B cell (primary cell): ENCODE measurements around the gene IRX4. TPM values are rescaled to one million over a fixed set of nuclear protein-coding genes. Genes with fewer than 3 reads are reported as not detected.

Experiments
- ATAC-seq: fragments of 200-7000 bp; cut with Tn5 transposase; one replicate; pipeline ENCODE4 v1.10.0; 2021; ENCODE audit warnings: low read depth, mild to moderate bottlenecking, moderate number of reproducible peaks, moderate library complexity
- CTCF ChIA-PET: fragments of 350-600 bp; sonication (Branson Sonifier 250); formaldehyde crosslinking; loops from one replicate; lab custom pipeline; 2021; ENCODE audit warnings: antibody characterized with exemption, inconsistent platforms; lab: Charles Lee
- POLR2A ChIA-PET: fragments of 350-600 bp; sonication (Branson Sonifier 250); formaldehyde crosslinking; loops from one replicate; lab custom pipeline; 2021; ENCODE audit warnings: antibody characterized with exemption; lab: Charles Lee
- DNase-seq: peaks from one replicate; pipeline ENCODE4 v3.0.0; 2013
- H2AFZ ChIP-seq: 2 replicates; pipeline ENCODE4 v1.6.1; 2012; ENCODE audit warnings: mild to moderate bottlenecking, low read depth, low read length; ENCODE audit not compliant: insufficient read depth, poor library complexity, severe bottlenecking
- H3K27ac ChIP-seq, 2 donors: 1 replicate in 1 of 2; 2 replicates in 1 of 2; pipeline ENCODE4 v1.5.1; 2012 to 2013; ENCODE audit warnings: low read length in 2 of 2, mild to moderate bottlenecking in 2 of 2, moderate library complexity in 1 of 2
- H3K27me3 ChIP-seq, 4 experiments: fragments of 200-600 bp in 1 of 4; sonication (generic) in 1 of 4; replicated peaks in 1 of 4; 1 replicate in 2 of 4; 2 replicates in 2 of 4; pipeline versions ENCODE4 v1.6.1 to v1.7.0; 2013 to 2016; ENCODE audit warnings: low read length in 3 of 4, mild to moderate bottlenecking in 2 of 4, mixed read lengths in 1 of 4, moderate library complexity in 1 of 4; ENCODE audit not compliant: insufficient read depth in 4 of 4, control insufficient read depth in 3 of 4; ENCODE audit errors: control extremely low read depth in 1 of 4
- H3K36me3 ChIP-seq, 2 experiments: replicated peaks in 1 of 2; 1 replicate in 1 of 2; 2 replicates in 1 of 2; pipeline versions ENCODE4 v1.6.1 to v1.7.1; 2013; ENCODE audit warnings: low read length in 1 of 2; ENCODE audit not compliant: insufficient read depth in 2 of 2, control insufficient read depth in 1 of 2; ENCODE audit errors: control extremely low read depth in 1 of 2, extremely low read depth in 1 of 2
- H3K4me1 ChIP-seq, 2 donors: fragments of 200-600 bp in 1 of 2; sonication (generic) in 1 of 2; 1 replicate in 1 of 2; 2 replicates in 1 of 2; pipeline versions ENCODE4 v1.5.1 to v1.6.1; 2013 to 2017; ENCODE audit warnings: low read length in 2 of 2; ENCODE audit not compliant: control insufficient read depth in 2 of 2, insufficient read depth in 2 of 2
- H3K4me2 ChIP-seq: replicated peaks from 2 replicates; pipeline ENCODE3; 2012; ENCODE audit warnings: mild to moderate bottlenecking, low read depth, low read length; ENCODE audit not compliant: poor library complexity, severe bottlenecking
- H3K4me3 ChIP-seq, 5 experiments: fragments of 200-600 bp in 1 of 5; sonication (generic) in 1 of 5; 1 replicate in 3 of 5; 2 replicates in 2 of 5; pipeline versions ENCODE4 v1.5.1 to v1.7.0; 2011 to 2016; ENCODE audit warnings: low read length in 4 of 5, mild to moderate bottlenecking in 4 of 5, low read depth in 2 of 5, control low read depth in 1 of 5, moderate library complexity in 1 of 5; ENCODE audit not compliant: insufficient read depth in 1 of 5; ENCODE audit errors: control extremely low read depth in 1 of 5, extremely low read depth in 1 of 5
- H3K79me2 ChIP-seq: fragments of 200-600 bp; sonication (generic); one replicate; pipeline ENCODE4 v1.6.0; 2016; ENCODE audit warnings: low read length; ENCODE audit not compliant: control insufficient read depth, insufficient read depth
- H3K9ac ChIP-seq: fragments of 200-600 bp; sonication (generic); 2 replicates; pipeline ENCODE4 v1.6.1; 2017; ENCODE audit warnings: mild to moderate bottlenecking, low read length, moderate library complexity
- H3K9me3 ChIP-seq, 3 donors: one replicate each; pipeline versions ENCODE4 v1.6.1 to v1.7.1; 2013; ENCODE audit warnings: low read length in 2 of 3; ENCODE audit not compliant: control insufficient read depth in 2 of 3, insufficient read depth in 1 of 3; ENCODE audit errors: control extremely low read depth in 1 of 3
- H4K20me1 ChIP-seq: 2 replicates; pipeline ENCODE4 v1.6.0; 2012; ENCODE audit warnings: mild to moderate bottlenecking, low read length; ENCODE audit not compliant: insufficient read depth, control insufficient read depth, poor library complexity, severe bottlenecking
- H3K27ac Mint-ChIP-seq: one replicate; pipeline ENCODE4 v1.8.0; 2021; ENCODE audit warnings: mixed read lengths
- H3K27me3 Mint-ChIP-seq: one replicate; pipeline ENCODE4 v1.8.0; 2021; ENCODE audit warnings: mixed read lengths
- H3K4me1 Mint-ChIP-seq: one replicate; pipeline ENCODE4 v1.8.0; 2021; ENCODE audit warnings: mixed read lengths
- H3K4me3 Mint-ChIP-seq: one replicate; pipeline ENCODE4 v1.8.0; 2021; ENCODE audit warnings: mixed read lengths
- H3K9me3 Mint-ChIP-seq: one replicate; pipeline ENCODE4 v1.8.0; 2022; ENCODE audit warnings: mixed read lengths; ENCODE audit not compliant: insufficient read depth
- EZH2 ChIP-seq: IDR thresholded peaks from 2 replicates; pipeline ENCODE4 v1.6.1; 2012; ENCODE audit warnings: borderline replicate concordance, low read depth, mild to moderate bottlenecking, moderate library complexity, low read length; ENCODE audit not compliant: insufficient read depth, poor library complexity, severe bottlenecking
- WGBS: methylation state at CpG from one replicate; pipeline ENCODE4 v1.1.5; 2013; ENCODE audit warnings: missing lambda C conversion rate; ENCODE audit not compliant: insufficient coverage; 5-methylcytosine and 5-hydroxymethylcytosine counted together
- intact Hi-C: fragments of 100-400 bp; cut with micrococcal nuclease; formaldehyde crosslinking; loops from one replicate; pipeline ENCODE4 v1.10.0; 2022
- polyA plus RNA-seq: library from polyadenylated mRNA; depleted of rRNA; stranded (reverse); fragments of >200 nt; gene quantifications from 2 replicates; pipeline ENCODE4 v1.2.3, GENCODE V29; 2012
- total RNA-seq, 2 donors: library from RNA; stranded (reverse); fragments of 120-200 nt in 1 of 2; gene quantifications; 1 replicate in 1 of 2; 2 replicates in 1 of 2; pipeline versions ENCODE4 v1.2.3 to v1.2.4, GENCODE V29; 2013 to 2022
- TF ChIP-seq, protein P1 (sequence below): fragments of 200-600 bp; IDR thresholded peaks from one replicate; pipeline ENCODE4 v1.8.0; 2022; ENCODE audit warnings: antibody characterized with exemption, mild to moderate bottlenecking

IRX4 gene
- total and polyA plus RNA-seq, 2 donors (not counting 1 experiment from before 2014, with no cell fraction given) = not detected

DNA sequence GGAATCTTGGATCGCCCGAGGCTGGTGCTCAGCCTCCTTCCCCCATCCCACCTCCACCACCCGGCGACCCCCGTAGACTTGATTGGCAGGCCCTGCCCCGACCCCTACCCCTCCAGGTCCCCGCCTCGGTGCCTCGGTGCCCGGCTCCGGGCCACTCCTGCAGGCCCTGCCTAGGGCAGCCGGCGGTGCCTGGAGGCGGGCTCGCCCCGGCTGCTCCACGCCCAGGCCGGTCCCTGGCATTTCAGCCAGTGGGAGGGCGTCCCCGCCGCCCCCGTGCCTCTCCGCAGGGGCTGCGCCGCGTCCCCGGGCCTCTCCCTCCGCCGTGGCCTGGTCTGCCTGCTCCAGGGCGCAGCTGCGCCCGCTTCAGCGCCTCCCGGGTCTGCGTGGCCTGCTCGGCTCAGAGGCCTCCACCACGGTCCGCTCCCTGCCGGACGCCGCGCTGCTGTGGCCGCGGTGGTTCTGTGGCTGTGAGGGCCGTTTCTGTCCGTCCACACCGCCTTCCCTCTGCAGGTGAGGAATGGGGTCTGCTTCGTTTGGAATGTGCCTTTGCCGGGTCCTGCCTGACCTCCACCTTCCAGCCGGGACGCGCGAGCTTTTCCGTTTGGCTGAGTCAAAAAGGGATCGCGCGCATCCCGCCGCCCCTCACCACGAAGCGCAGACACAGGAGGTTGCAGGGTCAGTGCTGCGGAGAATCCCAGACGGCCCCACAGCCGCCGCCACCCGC, 48.3 kb upstream of the IRX4 start:
- H3K9me3 ChIP-seq = peaks cover 0 to 4% (median 0%) of the 10 kb centered on the region in 3 donors
- H3K9ac ChIP-seq = no peak overlapping the region
- H3K79me2 ChIP-seq = no peaks in the 10 kb centered on the region
- no peak overlapping the region for H2AFZ ChIP-seq
- Mint-ChIP-seq H3K27ac (no peak overlapping the region), H3K4me3 (no peak overlapping the region), H3K27me3 (peaks cover 28% of the 10 kb centered on the region), H3K9me3 (no peaks in the 10 kb centered on the region), H3K4me1 (peaks cover 4% of the 10 kb centered on the region)
- intact Hi-C loops = no loop called here
- no peak overlapping the region for H3K4me3 ChIP-seq
- POLR2A ChIA-PET = no interaction called here
- 5% methylated on average over 66 of the region's 66 CpGs for WGBS
- DNase-seq (no peak), ATAC-seq (no peak)
- H3K4me2 ChIP-seq = peak overlapping the region; percentile 25
- no peaks in the 10 kb centered on the region for H3K36me3 ChIP-seq
- CTCF ChIA-PET = no interaction called here
- peaks cover 4 to 15% of the 10 kb centered on the region in 2 donors for H3K4me1 ChIP-seq
- TF ChIP-seq EZH2 = no peak
- TF ChIP-seq, protein P1, sequence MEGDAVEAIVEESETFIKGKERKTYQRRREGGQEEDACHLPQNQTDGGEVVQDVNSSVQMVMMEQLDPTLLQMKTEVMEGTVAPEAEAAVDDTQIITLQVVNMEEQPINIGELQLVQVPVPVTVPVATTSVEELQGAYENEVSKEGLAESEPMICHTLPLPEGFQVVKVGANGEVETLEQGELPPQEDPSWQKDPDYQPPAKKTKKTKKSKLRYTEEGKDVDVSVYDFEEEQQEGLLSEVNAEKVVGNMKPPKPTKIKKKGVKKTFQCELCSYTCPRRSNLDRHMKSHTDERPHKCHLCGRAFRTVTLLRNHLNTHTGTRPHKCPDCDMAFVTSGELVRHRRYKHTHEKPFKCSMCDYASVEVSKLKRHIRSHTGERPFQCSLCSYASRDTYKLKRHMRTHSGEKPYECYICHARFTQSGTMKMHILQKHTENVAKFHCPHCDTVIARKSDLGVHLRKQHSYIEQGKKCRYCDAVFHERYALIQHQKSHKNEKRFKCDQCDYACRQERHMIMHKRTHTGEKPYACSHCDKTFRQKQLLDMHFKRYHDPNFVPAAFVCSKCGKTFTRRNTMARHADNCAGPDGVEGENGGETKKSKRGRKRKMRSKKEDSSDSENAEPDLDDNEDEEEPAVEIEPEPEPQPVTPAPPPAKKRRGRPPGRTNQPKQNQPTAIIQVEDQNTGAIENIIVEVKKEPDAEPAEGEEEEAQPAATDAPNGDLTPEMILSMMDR = no peak
- H4K20me1 ChIP-seq = no peaks in the 10 kb centered on the region
- H3K27me3 ChIP-seq = peaks cover 0 to 44% (median 14%) of the 10 kb centered on the region in 4 experiments
- no peak overlapping the region for H3K27ac ChIP-seq

DNA sequence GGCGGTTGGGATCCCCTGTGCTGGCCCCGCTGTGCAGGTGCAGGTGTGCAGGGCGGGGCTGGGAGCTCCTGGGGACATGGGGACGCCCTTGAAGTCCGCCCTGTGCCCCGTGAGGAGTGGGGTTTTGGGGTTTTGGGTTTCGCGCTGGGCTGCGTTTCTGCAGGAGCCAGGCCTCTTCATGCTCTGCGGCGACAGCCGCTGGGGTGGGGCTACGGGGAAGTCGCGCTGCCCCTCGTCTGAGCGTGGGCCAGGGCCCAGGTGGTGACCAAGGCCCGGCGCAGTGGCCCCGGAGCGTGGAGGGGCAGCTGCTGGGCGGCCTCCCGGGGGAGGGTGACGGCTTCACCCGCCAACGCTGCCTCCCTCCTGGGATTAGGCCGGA, 47.8 kb upstream of the IRX4 start:
- no peak overlapping the region for H3K9ac ChIP-seq
- Mint-ChIP-seq H3K4me1 (peaks cover 4% of the 10 kb centered on the region), H3K9me3 (no peaks in the 10 kb centered on the region), H3K27me3 (peaks cover 25% of the 10 kb centered on the region), H3K27ac (no peak overlapping the region), H3K4me3 (no peak overlapping the region)
- intact Hi-C loops = no loop called here
- peak overlapping the region; percentile 25 for H3K4me2 ChIP-seq
- WGBS = 3% methylated on average over 25 of the region's 27 CpGs
- no peak overlapping the region for H3K4me3 ChIP-seq
- peaks cover 0 to 4% (median 0%) of the 10 kb centered on the region in 3 donors for H3K9me3 ChIP-seq
- ATAC-seq (no peak), DNase-seq (no peak)
- H3K79me2 ChIP-seq = no peaks in the 10 kb centered on the region
- H3K4me1 ChIP-seq = peaks cover 4 to 15% of the 10 kb centered on the region in 2 donors
- TF ChIP-seq EZH2 = no peak
- TF ChIP-seq, protein P1 = no peak
- no peak overlapping the region for H3K27ac ChIP-seq
- no peaks in the 10 kb centered on the region for H3K36me3 ChIP-seq
- POLR2A ChIA-PET = no interaction called here
- H2AFZ ChIP-seq = no peak overlapping the region
- H4K20me1 ChIP-seq = no peaks in the 10 kb centered on the region
- peaks cover 0 to 44% (median 14%) of the 10 kb centered on the region in 4 experiments for H3K27me3 ChIP-seq
- CTCF ChIA-PET = no interaction called here
